Ovary (tissue), 3 donors: ENCODE measurements around the gene PARG.

Experiments
- EP300 ChIP-seq: sonication (generic); formaldehyde crosslinking; IDR thresholded peaks from one replicate; pipeline ENCODE4 v1.6.1; 2017; ENCODE audit warnings: antibody characterized with exemption
- POLR2A ChIP-seq: fragments of 450-650 bp; IDR thresholded peaks from one replicate; pipeline ENCODE4 v1.6.1; 2017; ENCODE audit warnings: antibody characterized with exemption, mild to moderate bottlenecking, moderate library complexity
- TF ChIP-seq, protein P1 (sequence below), 3 donors: fragments of 450-650 bp in 2 of 3; fragments of 200-600 bp in 1 of 3; IDR thresholded peaks; one replicate each; pipeline versions ENCODE4 v1.5.1 to v1.8.0; 2016 to 2022; ENCODE audit warnings: antibody characterized with exemption in 3 of 3, mild to moderate bottlenecking in 1 of 3
- donor health status: DM: no; HTN: no; CAD: no.

DNA sequence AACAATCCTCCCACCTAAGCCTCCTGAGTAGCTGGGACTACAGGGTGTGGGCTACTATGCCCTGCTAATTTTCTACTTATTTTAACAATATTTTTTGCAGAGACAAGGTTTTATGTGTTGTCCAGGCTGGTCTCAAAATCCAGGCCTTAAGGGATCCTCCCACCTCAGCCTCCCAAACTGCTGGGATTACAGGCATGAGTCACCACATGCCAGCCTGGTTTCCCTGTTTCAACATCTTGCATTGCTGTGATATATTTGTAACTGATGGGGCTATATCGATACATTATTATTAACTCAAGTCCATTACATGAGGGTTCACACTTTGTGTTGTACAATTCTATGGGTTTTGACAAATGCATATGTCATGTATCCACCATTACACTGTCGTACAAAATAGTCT, 137.8 kb downstream of the PARG start:
- TF ChIP-seq, protein P1, sequence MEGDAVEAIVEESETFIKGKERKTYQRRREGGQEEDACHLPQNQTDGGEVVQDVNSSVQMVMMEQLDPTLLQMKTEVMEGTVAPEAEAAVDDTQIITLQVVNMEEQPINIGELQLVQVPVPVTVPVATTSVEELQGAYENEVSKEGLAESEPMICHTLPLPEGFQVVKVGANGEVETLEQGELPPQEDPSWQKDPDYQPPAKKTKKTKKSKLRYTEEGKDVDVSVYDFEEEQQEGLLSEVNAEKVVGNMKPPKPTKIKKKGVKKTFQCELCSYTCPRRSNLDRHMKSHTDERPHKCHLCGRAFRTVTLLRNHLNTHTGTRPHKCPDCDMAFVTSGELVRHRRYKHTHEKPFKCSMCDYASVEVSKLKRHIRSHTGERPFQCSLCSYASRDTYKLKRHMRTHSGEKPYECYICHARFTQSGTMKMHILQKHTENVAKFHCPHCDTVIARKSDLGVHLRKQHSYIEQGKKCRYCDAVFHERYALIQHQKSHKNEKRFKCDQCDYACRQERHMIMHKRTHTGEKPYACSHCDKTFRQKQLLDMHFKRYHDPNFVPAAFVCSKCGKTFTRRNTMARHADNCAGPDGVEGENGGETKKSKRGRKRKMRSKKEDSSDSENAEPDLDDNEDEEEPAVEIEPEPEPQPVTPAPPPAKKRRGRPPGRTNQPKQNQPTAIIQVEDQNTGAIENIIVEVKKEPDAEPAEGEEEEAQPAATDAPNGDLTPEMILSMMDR (IDR thresholded peaks at IDR 0.05): no peak
- TF ChIP-seq POLR2A (no peak), EP300 (no peak)
